Activated naive CD8-positive, alpha-beta T cell treated with anti-CD3 and anti-CD28 coated beads for 36 hours (primary cell): ENCODE data around the gene FAM222B. TPM values are rescaled to one million over a fixed set of nuclear protein-coding genes. Genes with fewer than 3 reads are reported as not detected.
"Not testable (repeated sequence)": the region's sequence is repeated elsewhere in the genome, so short reads cannot be mapped to it uniquely, and the experiment has no call there.

Experiments
- DNase-seq: peaks from one replicate; pipeline ENCODE4 v3.0.0; 2021
- H3K27ac Mint-ChIP-seq: one replicate; pipeline ENCODE4 v1.8.0; 2022; ENCODE audit warnings: mild to moderate bottlenecking, moderate library complexity, mixed read lengths
- H3K27me3 Mint-ChIP-seq: one replicate; pipeline ENCODE4 v1.8.0; 2022; ENCODE audit warnings: mild to moderate bottlenecking, mixed read lengths
- H3K36me3 Mint-ChIP-seq: one replicate; pipeline ENCODE4 v1.8.0; 2021; ENCODE audit warnings: mild to moderate bottlenecking, mixed read lengths
- H3K4me1 Mint-ChIP-seq: one replicate; pipeline ENCODE4 v1.8.0; 2021; ENCODE audit warnings: mixed read lengths
- H3K4me3 Mint-ChIP-seq: one replicate; pipeline ENCODE4 v1.8.0; 2022; ENCODE audit warnings: mild to moderate bottlenecking, moderate library complexity, mixed read lengths
- H3K9me3 Mint-ChIP-seq: one replicate; pipeline ENCODE4 v1.8.0; 2022; ENCODE audit warnings: mixed read lengths
- total RNA-seq, 2 experiments: library from RNA; stranded (reverse); gene quantifications; one replicate each; pipeline ENCODE4 v1.2.3, GENCODE V29; 2021

FAM222B gene
- total RNA-seq, 2 experiments from 2014 or later, result 13.9 to 14.2 TPM

- Mint-ChIP-seq H3K4me1 (peaks cover 7% of the 10 kb centered on the region), H3K4me3 (no peak overlapping the region), H3K27ac (no peak overlapping the region)
These were observed 8.2 kb downstream of the FAM222B start for GRCh38 chr17:28834420-28834819.

DNA sequence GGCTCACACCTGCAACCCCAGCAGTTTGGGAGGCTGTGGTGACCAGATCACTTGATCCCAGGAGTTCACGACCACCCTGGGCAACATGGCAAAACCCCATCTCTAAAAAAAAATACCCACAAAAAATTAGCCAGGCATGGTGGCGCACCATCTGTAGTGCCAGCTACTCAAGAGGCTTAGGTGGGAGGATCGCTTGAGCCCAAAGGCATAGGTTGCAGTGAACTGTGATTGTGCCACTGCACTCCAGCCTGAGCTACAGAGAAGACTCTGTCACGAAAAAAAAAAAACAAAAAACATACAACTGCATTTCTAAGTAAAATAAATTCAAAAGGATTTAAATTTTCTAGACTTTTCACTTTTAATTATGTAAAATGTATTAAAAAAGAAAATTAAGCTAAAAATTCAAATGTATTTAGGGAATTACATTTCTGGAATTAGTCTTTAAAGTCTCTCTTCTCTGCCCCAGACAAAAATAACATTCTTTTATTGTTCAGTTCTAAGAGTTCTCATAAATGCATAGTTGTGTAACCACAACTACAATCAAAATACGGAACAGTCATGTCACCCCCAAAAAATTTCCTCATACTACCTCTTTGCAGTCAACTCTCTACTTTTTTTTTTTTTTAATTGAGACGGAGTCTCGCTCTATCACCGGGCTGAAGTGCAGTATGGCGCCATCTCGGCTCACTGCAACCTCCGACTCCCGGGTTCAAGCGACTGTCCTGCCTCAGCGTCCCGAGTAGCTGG, 14.1 kb downstream of the FAM222B start:
- H3K4me3 Mint-ChIP-seq, result no peak overlapping the region
- H3K27me3 Mint-ChIP-seq, result no peaks in the 10 kb centered on the region
- H3K36me3 Mint-ChIP-seq, result peaks cover 16% of the 10 kb centered on the region
- peaks cover 4% of the 10 kb centered on the region for H3K4me1 Mint-ChIP-seq
- H3K9me3 Mint-ChIP-seq, result no peaks in the 10 kb centered on the region
- no peak overlapping the region for H3K27ac Mint-ChIP-seq
- DNase-seq, result no peak

More at GRCh38 chr17:28834420-28834819, 8.2 kb downstream of the FAM222B start:
- no peaks in the 10 kb centered on the region for H3K27me3 Mint-ChIP-seq
- DNase-seq, result no peak
- peaks cover 22% of the 10 kb centered on the region for H3K36me3 Mint-ChIP-seq
- no peaks in the 10 kb centered on the region for H3K9me3 Mint-ChIP-seq

DNA sequence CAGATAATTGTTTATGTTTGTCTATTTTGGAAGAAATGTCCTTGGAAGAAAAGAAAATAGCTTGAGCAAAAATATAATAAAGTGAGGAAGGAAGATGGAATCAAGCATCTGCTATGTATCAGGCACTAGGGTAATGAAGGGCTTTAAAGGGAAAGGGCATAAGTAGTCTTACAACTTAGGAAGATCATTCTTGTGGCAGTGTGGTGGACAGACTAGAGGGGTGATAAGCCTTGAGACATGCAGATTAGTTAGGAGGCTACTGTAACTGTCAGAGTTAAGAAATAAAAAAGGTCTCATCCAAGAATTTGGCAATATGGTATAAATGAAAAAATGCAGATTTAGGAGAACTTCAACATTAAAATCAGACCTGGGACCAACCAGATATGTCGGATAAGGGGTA, 14.9 kb downstream of the FAM222B start:
- H3K27ac Mint-ChIP-seq, result no peak overlapping the region
- peaks cover 4% of the 10 kb centered on the region for H3K4me1 Mint-ChIP-seq
- no peaks in the 10 kb centered on the region for H3K9me3 Mint-ChIP-seq
- DNase-seq, result no peak
- no peaks in the 10 kb centered on the region for H3K27me3 Mint-ChIP-seq
- peaks cover 18% of the 10 kb centered on the region for H3K36me3 Mint-ChIP-seq
- no peak overlapping the region for H3K4me3 Mint-ChIP-seq

- no peak overlapping the region for H3K4me3 Mint-ChIP-seq
- H3K27ac Mint-ChIP-seq, result no peak overlapping the region
- no peaks in the 10 kb centered on the region for H3K27me3 Mint-ChIP-seq
- no peaks in the 10 kb centered on the region for H3K9me3 Mint-ChIP-seq
- DNase-seq, result no peak
- H3K4me1 Mint-ChIP-seq, result peaks cover 12% of the 10 kb centered on the region
- peaks cover 2% of the 10 kb centered on the region for H3K36me3 Mint-ChIP-seq
These were observed 23.0 kb downstream of the FAM222B start for GRCh38 chr17:28819582-28819981.

- no peak for DNase-seq
- H3K4me1 Mint-ChIP-seq, result peaks cover 12% of the 10 kb centered on the region
- no peak overlapping the region for H3K4me3 Mint-ChIP-seq
- H3K27me3 Mint-ChIP-seq, result no peaks in the 10 kb centered on the region
- H3K27ac Mint-ChIP-seq, result no peak overlapping the region
- peaks cover 2% of the 10 kb centered on the region for H3K36me3 Mint-ChIP-seq
- H3K9me3 Mint-ChIP-seq, result no peaks in the 10 kb centered on the region
These were observed 23.8 kb downstream of the FAM222B start for GRCh38 chr17:28818819-28819221.

GRCh38 chr17:28816540-28816939, 26.1 kb downstream of the FAM222B start:
- Mint-ChIP-seq H3K4me1 (peaks cover 22% of the 10 kb centered on the region), H3K27me3 (no peaks in the 10 kb centered on the region), H3K36me3 (no peaks in the 10 kb centered on the region), H3K4me3 (no peak overlapping the region), H3K27ac (no peak overlapping the region), H3K9me3 (no peaks in the 10 kb centered on the region)
- no peak for DNase-seq

DNA sequence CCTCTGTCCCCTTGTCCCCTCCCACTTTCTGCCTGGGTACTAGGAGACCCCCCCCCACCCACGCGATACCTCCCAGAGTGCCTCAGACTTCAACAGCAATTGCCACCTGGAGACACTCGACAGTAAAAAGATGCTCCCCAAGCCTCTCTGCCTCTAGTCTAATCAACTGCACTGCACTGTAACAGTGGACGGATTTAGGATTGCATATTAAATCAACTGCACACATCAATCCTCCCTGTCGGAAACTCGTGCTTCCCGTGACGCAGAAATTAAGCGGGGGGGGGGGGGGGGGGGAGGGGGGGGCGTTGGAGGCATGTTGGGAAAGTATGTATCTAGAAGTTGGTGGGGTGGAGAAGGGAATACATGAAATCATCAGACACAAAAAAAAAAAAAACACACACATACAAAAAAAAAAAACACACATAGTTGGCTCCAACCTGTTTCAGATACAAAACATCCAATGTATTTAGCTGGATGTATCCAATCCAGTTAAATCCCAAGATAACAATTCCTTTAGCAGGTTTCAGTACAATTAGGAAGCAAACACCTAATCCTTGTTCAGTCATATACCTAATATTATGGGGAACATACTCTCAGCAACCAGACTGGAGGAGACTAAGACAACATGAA, 29.7 kb downstream of the FAM222B start:
- H3K9me3 Mint-ChIP-seq, result no peaks in the 10 kb centered on the region

GRCh38 chr17:28812091-28812747, 30.4 kb downstream of the FAM222B start:
- Mint-ChIP-seq H3K9me3 (no peaks in the 10 kb centered on the region), H3K27me3 (no peaks in the 10 kb centered on the region), H3K4me3 (peak overlapping the region; percentile 86), H3K27ac (peak overlapping the region; percentile 92), H3K4me1 (peaks cover 44% of the 10 kb centered on the region), H3K36me3 (peaks cover 3% of the 10 kb centered on the region)
- peak; percentile 98 for DNase-seq

More for the DNA sequence above, 29.7 kb downstream of the FAM222B start:
- DNase-seq, result no peak
- peaks cover 41% of the 10 kb centered on the region for H3K4me1 Mint-ChIP-seq
- H3K36me3 Mint-ChIP-seq, result peaks cover 2% of the 10 kb centered on the region
- H3K4me3 Mint-ChIP-seq, result peak overlapping the region; percentile 86
- H3K27ac Mint-ChIP-seq, result peak overlapping the region; percentile 92
- H3K27me3 Mint-ChIP-seq, result no peaks in the 10 kb centered on the region

- Mint-ChIP-seq H3K4me1 (peaks cover 43% of the 10 kb centered on the region), H3K27me3 (no peaks in the 10 kb centered on the region), H3K9me3 (no peaks in the 10 kb centered on the region), H3K27ac (peak overlapping the region; percentile 78), H3K4me3 (peak overlapping the region; percentile 86), H3K36me3 (peaks cover 3% of the 10 kb centered on the region)
- no peak for DNase-seq
These were observed 30.9 kb downstream of the FAM222B start for GRCh38 chr17:28811651-28812090.

GRCh38 chr17:28810437-28810836, 32.2 kb downstream of the FAM222B start:
- H3K4me1 Mint-ChIP-seq, result peaks cover 40% of the 10 kb centered on the region
- no peaks in the 10 kb centered on the region for H3K9me3 Mint-ChIP-seq
- peak overlapping the region; percentile 2 for H3K27ac Mint-ChIP-seq
- peak overlapping the region; percentile 50 for H3K4me3 Mint-ChIP-seq
- no peaks in the 10 kb centered on the region for H3K27me3 Mint-ChIP-seq
- DNase-seq, result no peak
- peaks cover 7% of the 10 kb centered on the region for H3K36me3 Mint-ChIP-seq

- H3K27ac Mint-ChIP-seq, result peak overlapping the region; percentile 43
- no peak for DNase-seq
- no peaks in the 10 kb centered on the region for H3K27me3 Mint-ChIP-seq
- H3K36me3 Mint-ChIP-seq, result peaks cover 11% of the 10 kb centered on the region
- no peak overlapping the region for H3K4me3 Mint-ChIP-seq
- peaks cover 44% of the 10 kb centered on the region for H3K4me1 Mint-ChIP-seq
- H3K9me3 Mint-ChIP-seq, result no peaks in the 10 kb centered on the region
These were observed 34.5 kb downstream of the FAM222B start for GRCh38 chr17:28807925-28808634.

- Mint-ChIP-seq H3K9me3 (no peaks in the 10 kb centered on the region), H3K36me3 (no peaks in the 10 kb centered on the region), H3K27me3 (no peaks in the 10 kb centered on the region)
These were observed 46.5 kb downstream of the FAM222B start for GRCh38 chr17:28796062-28796461.

GRCh38 chr17:28794846-28795441, 47.6 kb downstream of the FAM222B start:
- H3K4me3 Mint-ChIP-seq, H3K27me3 Mint-ChIP-seq, DNase-seq, H3K9me3 Mint-ChIP-seq, H3K36me3 Mint-ChIP-seq, H3K27ac Mint-ChIP-seq: not testable (repeated sequence)
- H3K4me1 Mint-ChIP-seq, result peaks cover 24% of the 10 kb centered on the region

More at GRCh38 chr17:28796062-28796461, 46.5 kb downstream of the FAM222B start:
- DNase-seq, result no peak
- Mint-ChIP-seq H3K4me3 (no peak overlapping the region), H3K27ac (no peak overlapping the region), H3K4me1 (peaks cover 17% of the 10 kb centered on the region)

DNA sequence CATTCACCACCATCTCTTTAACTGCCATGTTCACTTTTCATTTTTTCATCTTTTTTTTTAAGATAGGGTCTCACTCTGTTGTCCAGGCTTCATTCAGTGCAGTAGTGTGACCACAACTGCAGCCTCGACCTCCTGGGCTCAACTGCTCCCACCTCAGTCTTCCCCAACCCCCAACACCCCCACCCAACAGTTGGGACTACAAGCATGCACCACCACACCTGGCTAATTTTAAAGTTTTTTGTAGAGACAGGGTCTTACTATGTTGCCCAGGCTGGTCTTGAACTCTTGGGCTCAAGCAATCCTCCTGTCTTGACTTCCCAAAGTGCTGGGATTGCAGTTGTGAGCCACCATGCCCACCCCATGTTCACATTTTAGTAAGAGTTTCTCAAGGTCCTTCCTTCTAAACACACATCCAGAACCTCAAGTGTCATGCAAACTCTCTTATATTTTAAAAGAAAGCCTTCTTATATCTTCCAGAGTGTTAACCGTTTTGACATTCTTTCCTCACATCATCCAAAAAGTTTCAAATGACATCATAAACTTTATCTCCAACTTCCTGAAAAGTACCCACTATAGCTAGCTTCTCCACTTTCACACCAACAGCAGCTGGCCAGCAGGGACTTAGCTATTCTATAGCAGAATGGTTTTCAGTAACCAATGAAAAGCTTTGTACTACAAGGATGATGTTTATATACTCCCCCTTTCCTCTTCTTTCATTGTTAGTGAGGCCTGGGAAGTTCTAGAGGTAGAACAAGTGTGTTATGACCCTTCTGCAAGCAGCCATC, 49.5 kb downstream of the FAM222B start:
- Mint-ChIP-seq H3K9me3 (no peaks in the 10 kb centered on the region), H3K36me3 (peaks cover 3% of the 10 kb centered on the region), H3K4me1 (peaks cover 27% of the 10 kb centered on the region), H3K27me3 (no peaks in the 10 kb centered on the region), H3K4me3 (no peak overlapping the region), H3K27ac (no peak overlapping the region)
- no peak for DNase-seq
